GM18505 (cell line): ENCODE measurements around the gene DDR1.

Experiments
- ATAC-seq: cut with Tn5 transposase; IDR thresholded peaks from one replicate; pipeline ENCODE4 v1.9.1; 2021; ENCODE audit not compliant: unreplicated experiment
- POLR2A ChIP-seq: IDR thresholded peaks from 4 replicates; pipeline ENCODE4 v1.6.1; 2011; ENCODE audit warnings: borderline replicate concordance; ENCODE audit not compliant: insufficient read depth, insufficient read length; ENCODE audit errors: extremely low read depth

The DDR1 gene

DNA sequence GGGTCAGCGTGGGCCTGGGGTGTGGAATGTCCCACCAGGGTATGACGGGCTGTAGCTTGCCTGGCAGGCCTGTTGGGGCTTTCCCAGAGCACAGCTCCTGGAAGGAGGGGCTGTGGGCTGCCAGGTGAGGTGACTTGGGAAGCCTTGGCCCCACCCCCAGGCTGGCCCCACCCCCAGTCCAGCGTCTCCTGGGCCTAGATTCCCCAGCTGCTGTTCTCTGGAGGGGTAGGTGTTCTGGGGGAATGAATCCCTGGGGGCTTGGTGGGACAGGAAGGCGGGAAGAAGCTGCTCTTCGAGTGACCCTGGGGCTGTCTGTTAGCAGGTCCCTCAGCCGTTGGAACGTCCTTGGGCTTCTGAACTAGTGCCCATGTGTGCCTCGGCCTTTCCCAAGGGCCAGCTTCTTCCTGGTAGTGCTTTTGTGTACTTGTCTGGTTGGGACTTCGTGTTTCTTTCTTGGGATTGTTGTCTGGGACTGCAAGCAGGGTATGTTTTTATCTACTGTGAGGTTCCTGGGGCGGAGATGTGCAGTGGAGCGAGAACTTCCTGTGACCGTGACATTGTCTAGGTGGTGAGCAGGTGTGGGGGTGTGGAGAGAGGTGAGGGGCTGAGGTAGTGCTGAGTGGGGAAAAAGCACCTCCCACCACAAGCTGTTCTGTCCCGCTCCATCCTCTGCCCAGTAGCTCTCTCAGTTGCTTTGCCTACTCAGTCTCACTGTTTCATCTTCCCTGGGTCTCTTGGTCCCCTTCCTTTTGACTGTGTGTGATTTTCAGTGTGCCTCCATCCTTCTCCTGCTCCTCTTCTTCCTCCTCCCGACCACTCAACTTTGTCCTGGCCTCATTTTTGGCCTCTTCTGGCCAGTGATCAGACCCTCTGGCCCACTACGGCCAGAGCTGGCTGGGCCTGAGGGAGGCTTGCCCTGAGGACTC lies 1.3 kb upstream of the DDR1 start:
- ATAC-seq, result no peak

DNA sequence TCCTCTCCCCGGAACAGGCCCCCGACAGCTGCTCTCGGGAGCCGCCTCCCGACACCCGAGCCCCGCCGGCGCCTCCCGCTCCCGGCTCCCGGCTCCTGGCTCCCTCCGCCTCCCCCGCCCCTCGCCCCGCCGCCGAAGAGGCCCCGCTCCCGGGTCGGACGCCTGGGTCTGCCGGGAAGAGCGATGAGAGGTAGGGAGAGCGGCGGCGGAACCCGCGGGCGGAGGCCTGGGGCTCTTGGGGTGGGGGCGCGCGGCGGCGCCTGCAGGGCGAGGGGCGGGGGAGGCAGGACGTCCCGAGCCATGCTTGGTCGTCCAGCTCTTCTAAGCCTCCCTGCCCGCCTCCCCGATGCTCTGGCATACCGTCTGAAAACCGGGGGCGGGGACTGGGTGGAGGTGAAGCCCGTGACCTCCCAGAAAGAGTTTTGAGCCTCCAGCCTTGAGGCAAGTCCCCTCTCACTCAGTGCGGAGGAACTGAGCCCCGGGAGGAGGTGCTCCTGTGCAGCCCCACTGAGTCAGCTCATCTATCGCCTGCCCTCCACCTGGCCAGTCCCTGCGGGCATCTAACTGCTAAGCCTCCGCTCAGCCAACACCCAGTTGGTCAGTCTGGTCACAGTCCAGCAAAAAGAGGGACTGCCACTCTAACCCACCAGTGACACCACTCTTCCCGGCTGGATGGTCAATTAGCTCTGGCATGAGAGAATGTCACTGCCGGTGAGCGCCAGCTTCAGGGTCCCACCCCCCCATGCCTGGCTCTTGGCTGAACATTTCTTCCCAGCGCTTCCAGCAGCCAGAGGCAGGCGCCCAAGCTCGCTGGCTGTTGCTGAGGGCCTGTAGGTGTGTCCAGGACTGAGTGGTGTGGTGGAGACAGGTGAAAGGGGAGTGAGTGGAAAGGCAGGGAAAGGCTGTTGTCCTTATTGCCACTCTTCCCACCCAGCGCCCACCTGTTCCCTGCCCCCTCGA lies 482 bp downstream of the DDR1 start:
- no peak for TF ChIP-seq POLR2A
- no peak for ATAC-seq

More for the DNA sequence above, 1.3 kb upstream of the DDR1 start:
- TF ChIP-seq POLR2A, result peak; percentile 21

DNA sequence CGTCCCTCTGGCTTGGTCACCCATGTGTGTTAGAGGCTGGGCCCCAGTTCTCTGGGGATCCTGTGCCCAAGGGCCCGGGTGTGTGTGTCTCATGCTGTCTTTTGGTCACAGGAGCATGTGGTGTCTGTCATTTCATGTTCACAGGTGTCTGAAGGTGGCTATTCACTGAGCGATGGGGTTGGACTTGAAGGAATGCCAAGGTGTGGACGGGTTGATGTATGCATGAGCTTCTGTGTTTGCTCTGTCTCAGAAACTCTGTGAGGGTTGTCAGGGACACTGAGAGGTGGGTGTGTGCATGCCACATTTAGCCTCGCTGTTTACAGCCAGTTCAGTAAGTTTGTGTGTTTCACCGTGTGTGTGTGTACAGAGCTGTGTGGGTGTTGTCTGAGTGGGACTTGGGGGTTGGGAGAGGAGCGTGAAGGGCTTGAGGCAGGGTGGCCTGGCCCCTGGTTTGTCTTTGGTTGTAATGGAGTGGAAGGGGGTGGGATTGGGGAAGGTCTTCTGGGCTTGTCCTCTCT lies 1.2 kb downstream of the DDR1 start:
- TF ChIP-seq POLR2A, result no peak
- ATAC-seq, result no peak

DNA sequence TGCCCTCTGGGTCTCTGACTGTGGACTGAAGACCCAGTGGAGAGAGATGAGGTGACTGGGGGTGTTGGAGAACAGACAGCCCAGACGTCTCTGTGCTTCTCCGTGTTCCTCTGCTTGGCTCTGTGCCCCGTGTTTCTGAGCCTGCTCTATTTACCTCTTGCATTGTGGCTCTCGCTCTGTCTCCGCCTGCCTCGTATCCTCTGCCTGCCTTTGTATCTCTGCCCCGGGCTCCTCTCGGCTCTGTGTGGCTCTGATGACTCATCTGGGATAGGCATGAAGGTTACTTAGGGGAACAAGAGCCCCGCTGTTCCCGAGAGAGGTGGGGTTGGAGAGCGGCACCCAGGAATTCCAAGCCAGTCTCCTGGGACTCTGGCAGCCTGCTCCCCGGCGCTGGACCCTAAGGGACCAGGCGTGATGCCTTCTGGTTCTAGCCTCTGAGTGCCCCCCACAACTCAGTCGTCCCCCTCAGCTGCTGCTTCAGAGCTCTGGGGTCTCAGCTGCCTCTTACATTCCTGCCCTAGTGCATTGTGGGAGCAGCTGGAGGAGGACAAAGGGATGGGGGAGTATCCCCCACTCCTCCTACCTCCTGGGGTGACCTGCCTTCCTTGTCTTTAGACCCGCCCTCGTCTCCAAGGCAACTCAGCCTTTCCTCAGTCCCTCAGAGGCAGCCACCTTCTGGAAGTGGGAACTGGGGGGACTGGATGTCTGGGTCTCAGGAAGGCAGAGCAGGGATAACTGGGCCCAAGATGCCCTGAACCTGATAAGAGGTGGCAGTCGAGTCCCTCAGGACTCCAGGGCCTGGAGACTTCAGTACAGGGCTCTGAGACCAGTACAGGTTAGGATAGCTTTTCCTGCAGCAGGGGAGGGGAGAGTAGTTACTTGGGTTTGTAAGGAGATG lies 1.9 kb downstream of the DDR1 start:
- TF ChIP-seq POLR2A, result no peak
- no peak for ATAC-seq

DNA sequence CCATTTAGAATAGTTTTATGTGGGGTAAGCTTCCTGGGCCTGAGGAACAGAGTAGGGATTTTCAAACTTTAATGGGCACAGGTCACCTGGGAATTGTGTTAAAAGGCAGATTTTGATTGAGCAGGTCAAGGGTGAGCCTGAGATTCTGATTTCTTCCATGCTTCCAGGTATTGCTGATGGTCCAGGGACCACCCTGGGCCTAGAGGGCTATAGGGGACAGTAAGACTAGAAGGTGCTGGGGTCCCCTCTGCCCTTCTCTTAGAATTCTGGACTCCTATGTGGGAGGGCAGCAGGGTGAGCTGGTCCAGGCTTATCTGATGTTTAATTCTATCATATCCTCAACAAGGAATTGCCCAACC lies 2.6 kb downstream of the DDR1 start:
- no peak for TF ChIP-seq POLR2A

DNA sequence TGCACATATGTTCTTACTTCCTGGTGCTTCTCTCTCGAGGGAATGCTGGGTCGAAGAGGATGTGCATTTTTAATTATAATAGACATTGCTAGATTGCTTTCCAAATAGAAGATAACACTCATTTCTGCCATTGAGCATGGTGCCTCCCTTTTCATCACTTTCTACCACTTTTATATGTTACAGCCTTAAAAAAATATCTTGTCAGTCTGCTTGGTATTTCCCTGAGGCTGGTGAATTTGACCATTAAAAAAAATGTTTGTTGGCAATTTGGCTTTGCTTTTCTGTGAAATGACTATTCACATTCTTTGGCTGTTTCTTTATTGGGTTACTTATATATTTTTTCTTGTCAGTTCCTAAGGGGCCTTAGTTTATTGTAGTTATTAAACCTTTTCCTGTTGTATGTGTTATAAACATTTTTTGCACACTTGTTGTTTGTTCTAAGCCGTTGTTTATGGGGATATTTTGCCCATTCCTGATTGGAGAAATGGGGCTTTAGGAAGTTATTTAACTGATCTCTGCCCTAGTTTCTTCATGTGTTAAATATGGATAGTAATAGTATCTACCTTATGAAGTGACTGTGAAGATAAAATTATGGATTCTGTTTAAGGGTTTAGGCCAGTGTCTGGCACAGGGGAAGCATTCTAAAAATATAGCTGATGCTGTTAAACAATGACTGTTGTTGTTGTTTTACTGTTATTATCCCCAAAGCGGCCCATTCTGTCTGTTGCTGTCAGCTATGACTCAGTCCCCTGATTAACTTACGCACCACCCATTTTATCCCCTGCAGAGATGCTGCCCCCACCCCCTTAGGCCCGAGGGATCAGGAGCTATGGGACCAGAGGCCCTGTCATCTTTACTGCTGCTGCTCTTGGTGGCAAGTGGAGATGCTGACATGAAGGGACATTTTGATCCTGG lies 3.8 kb downstream of the DDR1 start:
- no peak for TF ChIP-seq POLR2A
- no peak for ATAC-seq

More for the DNA sequence above, 2.6 kb downstream of the DDR1 start:
- ATAC-seq, result no peak

DNA sequence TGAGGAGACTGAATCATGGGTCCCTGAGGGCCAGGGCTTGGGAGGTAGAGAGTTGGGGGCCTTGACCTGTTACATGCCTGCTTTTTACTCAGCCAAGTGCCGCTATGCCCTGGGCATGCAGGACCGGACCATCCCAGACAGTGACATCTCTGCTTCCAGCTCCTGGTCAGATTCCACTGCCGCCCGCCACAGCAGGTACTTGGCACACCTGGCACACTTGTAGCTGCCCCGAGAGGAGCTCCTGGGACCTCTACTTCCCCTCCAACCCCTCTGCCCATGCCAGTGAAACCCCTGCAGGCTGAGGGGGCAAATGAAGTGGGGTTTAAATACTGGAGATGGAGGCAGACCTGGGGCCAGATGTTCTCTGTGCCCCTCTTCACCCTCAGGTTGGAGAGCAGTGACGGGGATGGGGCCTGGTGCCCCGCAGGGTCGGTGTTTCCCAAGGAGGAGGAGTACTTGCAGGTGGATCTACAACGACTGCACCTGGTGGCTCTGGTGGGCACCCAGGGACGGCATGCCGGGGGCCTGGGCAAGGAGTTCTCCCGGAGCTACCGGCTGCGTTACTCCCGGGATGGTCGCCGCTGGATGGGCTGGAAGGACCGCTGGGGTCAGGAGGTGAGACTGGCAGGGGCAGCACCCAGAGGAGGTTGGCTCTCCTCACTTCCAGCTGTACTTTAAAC lies 4.6 kb downstream of the DDR1 start:
- no peak for TF ChIP-seq POLR2A
- ATAC-seq, result no peak

DNA sequence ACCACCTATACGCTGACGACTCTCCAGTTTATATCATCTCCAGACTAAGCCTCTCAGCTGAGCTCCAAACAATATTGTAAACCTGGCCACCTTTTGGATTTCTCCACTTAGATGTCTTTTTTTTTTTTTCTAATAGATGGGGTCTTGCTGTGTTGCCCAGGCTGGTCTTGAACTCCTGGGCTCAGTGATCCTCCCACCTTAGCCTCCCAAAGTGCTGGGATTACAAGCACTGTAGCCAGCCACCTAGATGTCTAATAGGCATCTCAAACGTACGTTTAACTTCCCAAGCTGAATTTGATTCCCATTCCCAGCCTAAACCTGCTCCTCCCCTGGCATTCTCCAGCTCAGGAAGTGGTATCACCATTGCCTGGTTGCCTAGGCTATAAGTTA lies 5.2 kb downstream of the DDR1 start:
- no peak for TF ChIP-seq POLR2A
- ATAC-seq, result no peak

DNA sequence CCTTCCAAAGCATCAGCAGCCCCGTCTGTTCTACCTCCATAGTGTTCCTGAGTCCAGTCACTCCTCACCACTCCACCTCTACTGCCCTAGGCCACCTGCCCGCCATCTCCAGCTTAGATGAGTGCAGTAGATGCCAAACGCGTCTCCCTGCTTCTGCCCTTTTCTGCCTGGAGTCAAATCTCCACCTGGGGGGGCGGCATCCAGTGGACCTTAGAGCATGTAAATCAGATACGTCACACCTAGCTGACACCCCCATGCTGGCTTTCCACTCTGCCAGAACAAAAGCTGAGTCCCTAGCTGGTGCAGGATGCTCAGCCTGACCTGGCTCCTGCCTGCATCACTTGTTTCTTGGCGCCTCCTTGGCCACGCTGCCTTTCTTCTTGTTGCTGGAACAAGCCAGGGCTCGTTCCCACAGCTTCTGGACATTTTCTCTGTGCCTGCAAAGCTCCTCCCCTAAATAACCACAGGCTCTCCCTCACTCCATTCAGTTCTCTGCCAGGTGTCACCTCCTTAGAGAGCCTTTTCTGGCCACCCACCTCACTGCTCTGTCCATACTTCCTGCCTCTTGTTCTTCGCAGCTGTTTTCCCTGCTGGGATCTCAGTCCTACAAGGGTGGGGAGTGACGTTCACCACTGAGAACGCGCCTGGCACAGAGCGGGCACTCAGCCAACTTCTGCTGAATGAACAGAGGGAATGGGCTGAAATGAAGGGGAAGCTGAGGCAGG lies 5.8 kb downstream of the DDR1 start:
- ATAC-seq, result no peak
- TF ChIP-seq POLR2A, result no peak

DNA sequence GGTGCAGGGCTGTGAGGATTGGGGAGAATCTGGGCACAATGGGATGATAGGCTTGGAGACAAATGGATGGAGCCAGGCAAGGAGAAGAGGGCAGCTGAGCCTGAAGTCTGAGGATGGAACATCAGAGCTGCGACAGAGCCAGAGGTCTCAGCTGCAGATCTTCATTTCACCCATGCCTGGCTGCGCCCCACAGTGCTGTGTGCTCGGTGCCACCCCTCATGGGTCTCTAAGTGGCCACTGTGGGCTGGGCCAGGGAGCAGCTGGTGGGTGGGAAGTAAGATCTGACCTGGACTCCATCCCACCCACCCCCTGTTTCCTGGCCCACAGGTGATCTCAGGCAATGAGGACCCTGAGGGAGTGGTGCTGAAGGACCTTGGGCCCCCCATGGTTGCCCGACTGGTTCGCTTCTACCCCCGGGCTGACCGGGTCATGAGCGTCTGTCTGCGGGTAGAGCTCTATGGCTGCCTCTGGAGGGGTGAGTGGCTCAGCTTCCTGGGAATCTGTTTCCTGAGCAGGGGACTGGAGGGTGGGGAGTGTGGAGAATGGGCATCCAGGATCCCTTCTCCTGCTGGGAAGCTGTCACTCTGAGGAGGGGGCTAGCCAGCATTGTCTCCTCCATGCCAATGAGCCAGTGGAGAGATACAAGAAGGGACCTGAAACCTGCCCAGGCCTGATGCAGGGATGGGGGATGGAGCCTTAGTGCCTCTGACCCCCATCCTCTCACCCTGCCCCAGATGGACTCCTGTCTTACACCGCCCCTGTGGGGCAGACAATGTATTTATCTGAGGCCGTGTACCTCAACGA lies 6.5 kb downstream of the DDR1 start:
- TF ChIP-seq POLR2A, result no peak
- ATAC-seq, result no peak
